ENCODE measurements around the gene HNRNPM.

HNRNPM gene

GRCh38 chr19:8484331-8484894 lies 39.6 kb downstream of the HNRNPM start:
- no peak for DNase-seq (ENCODE audit: low read depth in 1 of 2, low spot score in 1 of 2)

DNA sequence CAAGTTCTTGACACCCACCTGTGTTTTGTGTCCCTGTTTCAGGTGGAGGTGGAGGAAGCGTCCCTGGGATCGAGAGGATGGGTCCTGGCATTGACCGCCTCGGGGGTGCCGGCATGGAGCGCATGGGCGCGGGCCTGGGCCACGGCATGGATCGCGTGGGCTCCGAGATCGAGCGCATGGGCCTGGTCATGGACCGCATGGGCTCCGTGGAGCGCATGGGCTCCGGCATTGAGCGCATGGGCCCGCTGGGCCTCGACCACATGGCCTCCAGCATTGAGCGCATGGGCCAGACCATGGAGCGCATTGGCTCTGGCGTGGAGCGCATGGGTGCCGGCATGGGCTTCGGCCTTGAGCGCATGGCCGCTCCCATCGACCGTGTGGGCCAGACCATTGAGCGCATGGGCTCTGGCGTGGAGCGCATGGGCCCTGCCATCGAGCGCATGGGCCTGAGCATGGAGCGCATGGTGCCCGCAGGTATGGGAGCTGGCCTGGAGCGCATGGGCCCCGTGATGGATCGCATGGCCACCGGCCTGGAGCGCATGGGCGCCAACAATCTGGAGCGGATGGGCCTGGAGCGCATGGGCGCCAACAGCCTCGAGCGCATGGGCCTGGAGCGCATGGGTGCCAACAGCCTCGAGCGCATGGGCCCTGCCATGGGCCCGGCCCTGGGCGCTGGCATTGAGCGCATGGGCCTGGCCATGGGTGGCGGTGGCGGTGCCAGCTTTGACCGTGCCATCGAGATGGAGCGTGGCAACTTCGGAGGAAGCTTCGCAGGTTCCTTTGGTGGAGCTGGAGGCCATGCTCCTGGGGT lies 41.0 kb downstream of the HNRNPM start:
- DNase-seq (ENCODE audit: low read depth in 1 of 2, low spot score in 1 of 2): no peak

DNA sequence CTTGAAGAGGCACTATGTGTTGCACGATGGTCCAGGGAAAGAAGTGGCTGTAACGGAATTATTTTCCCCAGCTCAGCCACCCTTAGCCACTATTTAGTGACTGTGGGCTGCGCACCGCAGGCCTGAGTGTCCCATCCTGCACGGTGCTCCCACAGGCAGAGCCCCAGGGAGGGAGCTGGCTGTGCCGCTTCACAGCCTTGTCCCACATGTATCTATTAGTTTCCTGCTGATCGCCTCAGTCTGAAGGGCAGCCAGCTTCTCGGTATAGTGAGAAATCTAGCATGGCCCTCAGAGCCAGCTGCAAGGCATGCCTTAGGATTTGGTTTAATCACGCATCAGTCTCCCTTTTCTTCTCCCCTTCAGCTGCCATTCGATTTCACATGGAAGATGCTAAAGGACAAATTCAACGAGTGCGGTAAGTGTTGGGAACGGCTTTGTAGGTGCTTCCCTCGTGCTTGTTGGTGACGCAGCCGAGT lies 41.9 kb downstream of the HNRNPM start:
- DNase-seq (ENCODE audit: low read depth in 1 of 2, low spot score in 1 of 2): no peak

DNA sequence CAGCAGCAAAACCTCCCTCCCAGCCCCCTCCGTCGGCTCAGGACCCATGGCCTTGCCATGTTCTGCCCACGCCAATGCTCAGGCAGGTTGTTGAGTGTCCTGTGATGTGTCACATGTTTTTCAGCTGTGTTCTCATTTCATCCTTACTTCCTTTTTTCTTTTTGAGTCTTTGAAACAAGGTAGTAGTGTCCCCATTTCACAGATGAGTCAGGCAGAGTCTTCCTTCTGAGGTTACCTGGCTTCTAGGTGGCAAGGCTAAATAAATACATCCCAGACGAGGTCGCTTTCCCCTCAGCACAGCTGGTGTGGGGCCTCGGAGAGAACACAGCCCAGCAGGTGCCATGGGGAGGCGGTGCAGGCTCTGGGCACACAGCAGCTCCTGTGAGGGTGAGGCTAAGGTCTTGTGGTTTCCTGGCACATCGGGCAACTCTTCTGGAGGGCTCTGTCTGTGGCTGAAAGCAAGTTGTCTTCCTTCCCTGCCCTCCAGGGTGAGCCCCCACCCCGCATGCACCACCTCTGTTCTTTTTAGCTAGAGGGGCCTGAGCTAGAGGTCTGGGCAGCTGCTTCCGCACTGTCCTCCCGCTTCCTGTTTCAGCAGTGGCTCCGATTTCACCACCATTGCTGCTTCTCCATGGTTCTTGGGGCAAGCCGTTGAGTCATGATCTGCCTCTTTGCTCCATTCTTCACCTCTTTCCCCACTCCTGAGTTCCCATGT lies 42.5 kb downstream of the HNRNPM start:
- peak in 1 of 2 donors; percentile 28 for DNase-seq (ENCODE audit: low read depth in 1 of 2, low spot score in 1 of 2)

- no peak for DNase-seq (ENCODE audit: low read depth in 1 of 2, low spot score in 1 of 2)
Observed at GRCh38 chr19:8488365-8488764, 43.6 kb downstream of the HNRNPM start.

DNA sequence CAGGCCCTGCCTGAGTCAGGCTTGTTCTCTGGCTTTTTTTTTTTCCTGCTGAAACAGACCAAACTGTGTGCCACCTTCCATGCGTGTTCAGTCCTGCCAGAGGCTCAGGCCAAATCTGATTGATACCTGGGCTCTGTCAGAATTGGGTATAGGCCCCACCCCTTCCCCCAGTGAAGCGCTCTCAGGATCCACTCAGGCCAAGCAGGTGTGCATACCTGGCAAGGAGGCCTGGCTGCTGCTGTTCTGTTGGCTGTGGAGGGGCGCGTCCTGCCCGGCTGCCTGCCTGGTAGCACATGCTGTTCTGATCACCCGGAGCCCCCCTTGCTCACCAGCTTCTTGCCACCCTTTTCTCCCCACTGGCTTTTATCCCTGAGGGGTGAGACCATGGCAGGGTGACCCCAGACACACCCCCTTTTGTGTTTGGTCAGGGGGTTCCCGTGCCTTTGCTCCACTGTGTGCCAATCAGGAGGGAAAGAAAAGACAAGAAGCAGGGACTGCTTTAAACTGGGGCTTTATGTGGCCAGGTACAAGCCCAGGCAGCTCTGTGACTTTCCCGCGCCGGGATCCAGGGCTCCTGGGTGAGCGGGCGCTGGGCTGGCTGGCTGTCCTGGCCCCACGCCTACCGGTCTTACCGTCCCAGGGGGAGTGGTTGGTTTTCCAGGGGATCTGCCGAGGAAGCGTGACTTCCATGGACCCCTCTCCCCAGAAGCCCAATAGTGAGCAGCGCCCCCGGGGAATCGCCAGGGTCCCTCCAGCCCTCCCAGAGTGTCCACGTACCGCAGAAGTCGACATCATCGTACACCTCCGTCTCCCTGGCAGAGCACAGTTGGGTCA lies 45.0 kb downstream of the HNRNPM start:
- DNase-seq (ENCODE audit: low read depth in 1 of 2, low spot score in 1 of 2): no peak

DNA sequence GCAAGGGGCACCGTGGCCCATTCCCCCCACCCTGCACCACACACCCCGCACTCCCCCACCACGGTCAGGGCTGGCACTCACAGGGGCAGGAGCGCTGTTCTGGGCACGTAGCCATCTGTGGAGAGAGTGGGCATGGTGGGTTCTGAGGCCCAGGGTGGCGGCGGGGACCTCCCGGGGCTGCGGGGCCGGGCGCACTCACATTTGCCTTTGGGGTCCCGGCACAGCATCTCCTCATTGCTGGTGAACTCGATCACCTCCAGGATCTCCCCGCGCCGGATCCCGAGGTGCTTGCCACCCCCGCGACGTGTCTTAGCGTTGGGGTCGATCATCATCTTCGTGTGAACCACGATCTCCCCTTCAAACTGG lies 45.6 kb downstream of the HNRNPM start:
- no peak for DNase-seq (ENCODE audit: low read depth in 1 of 2, low spot score in 1 of 2)

- DNase-seq (ENCODE audit: low read depth in 1 of 2, low spot score in 1 of 2): no peak
Observed at GRCh38 chr19:8490873-8491272, 46.1 kb downstream of the HNRNPM start.

GRCh38 chr19:8491574-8491973 lies 46.8 kb downstream of the HNRNPM start:
- no peak for DNase-seq (ENCODE audit: low read depth in 1 of 2, low spot score in 1 of 2)

DNA sequence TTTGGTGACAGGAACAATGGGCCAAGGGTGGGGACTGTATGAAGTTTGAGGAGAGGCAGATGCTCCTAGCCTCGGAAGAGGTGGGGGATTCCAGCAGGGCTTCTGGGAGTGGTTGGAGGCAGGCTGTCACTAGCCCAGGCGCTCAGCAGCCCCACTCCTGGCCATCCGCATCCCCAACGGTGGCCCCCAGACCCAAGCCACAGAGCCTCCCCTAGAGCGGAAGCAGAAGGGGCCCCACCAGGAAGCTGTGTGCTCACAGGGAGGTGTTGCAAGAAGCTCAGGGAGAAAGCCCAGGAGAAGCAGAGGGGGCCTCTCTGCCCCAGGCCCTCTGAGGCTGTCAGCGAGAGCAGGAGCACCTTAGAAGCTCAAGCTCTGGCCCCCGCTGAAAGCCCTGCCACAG lies 49.4 kb downstream of the HNRNPM start:
- no peak for DNase-seq (ENCODE audit: low read depth in 1 of 2, low spot score in 1 of 2)

DNA sequence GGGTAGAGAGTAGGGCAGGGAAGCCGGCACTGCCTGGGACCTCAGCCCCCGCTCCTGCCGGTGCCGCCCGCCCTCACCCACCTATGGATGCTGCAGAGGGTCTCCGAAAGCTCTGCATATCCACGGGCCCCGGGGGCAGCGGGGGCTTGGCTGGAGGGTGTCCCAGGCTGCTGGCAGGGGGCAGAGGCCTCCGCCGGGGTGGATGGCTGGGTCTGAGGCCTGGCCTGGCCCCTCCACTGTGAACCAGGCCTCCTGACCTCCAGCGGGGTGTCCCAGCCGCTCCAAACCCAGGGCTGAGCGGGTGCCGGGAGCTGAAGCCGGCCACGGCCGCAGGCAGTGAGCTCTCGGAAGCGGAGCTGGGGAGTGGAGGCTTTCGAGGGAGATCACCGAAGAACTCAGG lies 53.5 kb downstream of the HNRNPM start:
- no peak for DNase-seq (ENCODE audit: low read depth in 1 of 2, low spot score in 1 of 2)

GRCh38 chr19:8499048-8499833 lies 54.5 kb downstream of the HNRNPM start:
- DNase-seq (ENCODE audit: low read depth in 1 of 2, low spot score in 1 of 2): no peak

DNA sequence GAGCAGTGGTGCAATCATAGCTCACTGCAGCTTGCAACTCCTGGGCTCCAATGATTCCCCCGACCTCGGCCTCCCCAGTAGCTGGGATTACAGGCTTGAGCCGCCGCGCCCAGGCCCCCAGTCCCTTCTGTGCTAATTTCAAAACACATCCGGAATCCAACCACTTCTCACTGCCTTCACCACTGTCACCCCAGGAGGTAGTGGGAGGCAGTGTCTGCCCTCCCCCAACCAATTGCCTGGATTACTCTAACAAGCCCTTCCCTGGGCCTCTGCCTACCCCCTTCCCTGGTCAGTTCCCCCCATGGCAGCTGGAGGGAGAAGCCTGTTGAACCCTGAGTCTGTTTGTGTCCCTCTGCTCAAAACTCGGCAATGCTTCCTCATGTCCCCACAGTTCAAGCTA lies 55.4 kb downstream of the HNRNPM start:
- DNase-seq (ENCODE audit: low read depth in 1 of 2, low spot score in 1 of 2): no peak

DNA sequence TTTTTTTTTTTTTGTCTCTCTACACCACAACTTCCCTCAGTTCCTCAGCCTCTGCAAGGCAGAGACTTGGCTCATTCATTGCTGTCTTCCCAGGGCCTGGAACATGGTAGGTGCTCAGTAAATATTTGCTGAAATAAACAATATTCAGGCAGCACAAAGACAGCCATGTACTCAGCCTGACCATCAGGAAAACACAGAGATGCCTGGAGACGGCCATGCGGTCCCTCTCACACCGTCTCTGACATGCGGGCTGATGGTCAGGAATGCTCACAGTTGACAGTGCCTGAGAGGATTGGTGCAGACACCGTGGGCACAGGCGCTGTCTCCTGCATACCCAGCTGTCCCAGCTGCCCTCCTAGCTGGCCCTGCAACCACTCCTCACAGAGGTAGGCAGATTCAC lies 56.7 kb downstream of the HNRNPM start:
- no peak for DNase-seq (ENCODE audit: low read depth in 1 of 2, low spot score in 1 of 2)

DNA sequence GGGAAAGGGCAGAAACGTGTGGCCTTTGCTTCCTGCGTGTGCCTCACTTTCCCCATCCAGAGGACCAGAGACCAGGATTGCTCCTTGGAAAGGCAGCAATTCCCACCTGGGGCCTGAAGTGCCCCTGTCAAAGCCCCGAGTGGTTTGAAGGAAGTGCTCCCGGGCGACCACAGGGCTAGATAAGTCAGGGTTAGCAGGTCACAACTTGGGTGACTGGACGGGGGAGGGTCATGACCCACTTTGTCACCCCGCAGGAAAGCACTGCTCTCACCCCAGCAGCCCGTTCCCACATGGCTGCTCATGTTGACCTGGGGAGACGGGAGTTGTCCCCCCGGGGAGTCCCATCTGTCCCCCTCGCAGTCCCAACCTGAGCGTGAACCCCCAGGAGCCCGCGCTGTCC lies 57.2 kb downstream of the HNRNPM start:
- DNase-seq (ENCODE audit: low read depth in 1 of 2, low spot score in 1 of 2): no peak

DNA sequence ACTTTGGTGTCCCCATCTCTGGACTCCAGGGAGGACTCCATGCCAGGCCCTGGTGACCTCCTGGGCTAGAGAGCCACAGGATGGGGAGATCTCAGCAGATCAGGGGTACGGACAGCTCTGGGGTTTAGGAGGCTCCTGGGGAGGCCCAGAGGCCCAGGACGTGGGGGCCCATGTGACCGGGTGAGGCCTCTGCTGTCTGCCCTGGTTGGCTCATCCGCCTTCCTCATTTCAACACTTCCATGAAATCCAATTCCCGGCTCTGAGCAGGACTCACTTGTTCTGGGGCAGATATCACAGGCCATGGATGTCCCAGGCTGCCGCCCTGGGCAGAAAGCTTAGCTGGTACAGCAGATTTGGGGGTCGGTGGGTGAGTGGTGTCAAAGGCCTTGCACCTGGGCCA lies 58.7 kb downstream of the HNRNPM start:
- no peak for DNase-seq (ENCODE audit: low read depth in 1 of 2, low spot score in 1 of 2)

DNA sequence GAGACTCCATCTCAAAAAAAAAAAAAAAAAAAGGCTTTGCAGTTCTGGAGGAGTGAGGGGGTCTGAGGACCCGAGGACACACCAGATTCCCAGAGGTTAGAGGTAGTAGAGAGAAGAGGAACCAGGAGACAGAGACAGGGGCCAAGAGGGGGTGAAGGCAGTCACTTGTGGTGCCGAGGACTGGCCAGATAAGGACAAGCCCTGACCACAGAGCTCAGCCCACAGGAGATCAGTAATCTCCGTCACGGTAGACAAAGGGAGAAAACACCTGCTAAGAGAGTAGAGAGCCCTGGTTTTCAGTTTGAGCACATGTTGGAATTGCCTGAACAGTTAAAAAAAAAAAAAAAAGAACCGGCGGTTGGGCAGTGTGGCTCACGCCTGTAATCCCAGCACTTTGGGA lies 59.4 kb downstream of the HNRNPM start:
- DNase-seq (ENCODE audit: low read depth in 1 of 2, low spot score in 1 of 2): no peak

GRCh38 chr19:8504919-8505318 lies 60.1 kb downstream of the HNRNPM start:
- no peak for DNase-seq (ENCODE audit: low read depth in 1 of 2, low spot score in 1 of 2)

- DNase-seq (ENCODE audit: low read depth in 1 of 2, low spot score in 1 of 2): peak; percentile 39 to 66
Observed at GRCh38 chr19:8505680-8506401, 61.1 kb downstream of the HNRNPM start.

DNA sequence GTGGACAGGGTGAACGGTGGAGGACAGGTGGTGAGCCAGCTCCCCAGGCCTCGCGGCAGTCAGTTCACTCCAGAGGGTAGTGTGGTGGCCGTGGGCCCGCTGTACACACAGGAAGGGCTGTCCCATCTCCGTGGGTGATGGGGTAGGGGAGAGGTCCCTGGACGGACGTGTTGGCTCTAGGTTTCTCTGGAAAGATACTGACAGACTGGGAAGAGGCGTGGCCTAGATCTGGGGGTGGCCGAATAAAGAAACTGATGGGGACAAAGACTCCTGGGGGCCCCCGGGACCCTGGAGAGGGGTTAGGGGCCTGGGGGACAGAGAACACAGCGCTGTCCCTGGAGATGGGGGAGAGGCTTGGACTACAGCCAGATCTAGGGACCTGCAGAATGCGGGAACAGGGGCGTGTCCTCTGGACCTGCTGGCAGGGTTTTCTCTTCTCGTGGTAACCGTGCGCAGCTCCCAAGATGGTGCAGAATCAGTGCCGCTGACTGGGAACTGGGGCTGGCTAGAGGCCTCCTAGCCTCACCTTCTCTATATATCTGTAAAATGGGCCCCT lies 61.7 kb downstream of the HNRNPM start:
- no peak for DNase-seq (ENCODE audit: low read depth in 1 of 2, low spot score in 1 of 2)

All from stimulated activated CD4-positive, alpha-beta T cell treated with anti-CD3 and anti-CD28 coated beads, Interleukin-15, amount 100 ng/mL, for 1 hour (primary cell).